Renal pelvis (tissue), 4 donors: ENCODE measurements around the gene AK2. TPM values are rescaled to one million over a fixed set of nuclear protein-coding genes. Genes with fewer than 3 reads are reported as not detected.
"Not testable (repeated sequence)": the region's sequence is repeated elsewhere in the genome, so short reads cannot be mapped to it uniquely, and the experiment has no call there.

Experiments
- DNase-seq: peaks from one replicate; pipeline ENCODE4 v3.0.0-alpha.2; 2013
- polyA plus RNA-seq, 3 donors: library from polyadenylated mRNA; unstranded; fragments of 120-200 nt; gene quantifications; one replicate each; pipeline ENCODE4 v1.2.1, GENCODE V29; 2013; ENCODE audit not compliant: insufficient read length in 3 of 3

Gene AK2
- polyA plus RNA-seq, 3 donors, result 206 to 247 (median 241) TPM

- peak; percentile 53 for DNase-seq
Measured at GRCh38 chr1:32981003-32981901, 55.4 kb downstream of the AK2 start.

GRCh38 chr1:32980080-32980479 lies 56.6 kb downstream of the AK2 start:
- no peak for DNase-seq

GRCh38 chr1:32978854-32979253 lies 57.8 kb downstream of the AK2 start:
- no peak for DNase-seq

GRCh38 chr1:32977546-32978087 lies 59.1 kb downstream of the AK2 start:
- DNase-seq, result no peak

GRCh38 chr1:32975055-32975454 lies 61.6 kb downstream of the AK2 start:
- DNase-seq, result not testable (repeated sequence)

GRCh38 chr1:32973458-32973857 lies 63.2 kb downstream of the AK2 start:
- not testable (repeated sequence) for DNase-seq

GRCh38 chr1:32972814-32973428 lies 63.8 kb downstream of the AK2 start:
- peak; percentile 79 for DNase-seq

GRCh38 chr1:32971576-32971975 lies 65.1 kb downstream of the AK2 start:
- DNase-seq, result no peak

- DNase-seq, result no peak
Measured at GRCh38 chr1:32971156-32971555, 65.5 kb downstream of the AK2 start.

- DNase-seq, result no peak
Measured at GRCh38 chr1:32969566-32969965, 67.1 kb downstream of the AK2 start.

GRCh38 chr1:32967888-32968568 lies 68.7 kb downstream of the AK2 start:
- no peak for DNase-seq

GRCh38 chr1:32966900-32967299 lies 69.8 kb downstream of the AK2 start:
- DNase-seq, result no peak

- DNase-seq, result no peak
Measured at GRCh38 chr1:32965251-32965747, 71.4 kb downstream of the AK2 start.

GRCh38 chr1:32964461-32965250 lies 72.0 kb downstream of the AK2 start, which contains the start of gene RNF19B:
Gene RNF19B, minus strand, starts transcription at chr1:32964809. Its CDS starts 124 bp downstream, at chr1:32964685.
- peak; percentile 92 for DNase-seq

- peak; percentile 58 for DNase-seq
Measured at GRCh38 chr1:32963746-32964460, 72.8 kb downstream of the AK2 start.

GRCh38 chr1:32962248-32962896 lies 74.3 kb downstream of the AK2 start:
- no peak for DNase-seq

GRCh38 chr1:32960819-32961355 lies 75.8 kb downstream of the AK2 start:
- DNase-seq, result no peak

GRCh38 chr1:32960342-32960741 lies 76.3 kb downstream of the AK2 start:
- DNase-seq, result no peak

- DNase-seq, result no peak
Measured at GRCh38 chr1:32958827-32959226, 77.9 kb downstream of the AK2 start.
